CD8-positive, alpha-beta memory T cell (primary cell): ENCODE data around the gene ZSWIM8. TPM values are rescaled to one million over a fixed set of nuclear protein-coding genes. Genes with fewer than 3 reads are reported as not detected.
"Not testable (repeated sequence)": the region's sequence is repeated elsewhere in the genome, so short reads cannot be mapped to it uniquely, and the experiment has no call there.

Experiments used
- CTCF ChIA-PET: fragments of 350-600 bp; sonication (Branson Sonifier 250); formaldehyde crosslinking; loops from one replicate; lab custom pipeline; 2021; ENCODE audit warnings: antibody characterized with exemption; lab: Charles Lee
- POLR2A ChIA-PET: fragments of 350-600 bp; sonication (Branson Sonifier 250); formaldehyde crosslinking; loops from one replicate; lab custom pipeline; 2021; ENCODE audit warnings: antibody characterized with exemption; lab: Charles Lee
- DNase-seq, 5 donors: peaks; one replicate each; pipeline versions ENCODE4 v3.0.0 to v3.0.0-alpha.2; 2020 to 2022; ENCODE audit warnings: mixed read lengths in 1 of 5
- H3K27ac ChIP-seq: one replicate; pipeline ENCODE4 v1.7.0; 2013; ENCODE audit warnings: low read depth, mild to moderate bottlenecking, low read length, moderate library complexity
- H3K27me3 ChIP-seq: 2 replicates; pipeline ENCODE4 v1.7.0; 2013; ENCODE audit warnings: low read length, mild to moderate bottlenecking; ENCODE audit not compliant: insufficient read depth, poor library complexity, severe bottlenecking
- H3K36me3 ChIP-seq: 2 replicates; pipeline ENCODE4 v1.7.0; 2013; ENCODE audit warnings: mild to moderate bottlenecking, low read length, moderate library complexity; ENCODE audit not compliant: insufficient read depth
- H3K4me1 ChIP-seq: 2 replicates; pipeline ENCODE4 v1.7.0; 2013; ENCODE audit warnings: mild to moderate bottlenecking, low read length, moderate library complexity; ENCODE audit not compliant: insufficient read depth
- H3K4me3 ChIP-seq: 2 replicates; pipeline ENCODE4 v1.7.0; 2013; ENCODE audit warnings: mild to moderate bottlenecking, low read length
- H3K9me3 ChIP-seq: 2 replicates; pipeline ENCODE4 v1.7.0; 2013; ENCODE audit warnings: mild to moderate bottlenecking, low read length
- H3K27ac Mint-ChIP-seq, 8 donors: one replicate each; pipeline ENCODE4 v1.8.0; 2020 to 2021; ENCODE audit warnings: mixed read lengths in 8 of 8, mild to moderate bottlenecking in 6 of 8, inconsistent platforms in 3 of 8, moderate library complexity in 3 of 8
- H3K27me3 Mint-ChIP-seq, 2 donors: one replicate each; pipeline ENCODE4 v1.8.0; 2020 to 2021; ENCODE audit warnings: mixed read lengths in 2 of 2, mild to moderate bottlenecking in 1 of 2, moderate library complexity in 1 of 2
- H3K36me3 Mint-ChIP-seq, 3 donors: one replicate each; pipeline ENCODE4 v1.8.0; 2020 to 2021; ENCODE audit warnings: mixed read lengths in 3 of 3, inconsistent platforms in 1 of 3, mild to moderate bottlenecking in 1 of 3
- H3K4me1 Mint-ChIP-seq, 3 donors: one replicate each; pipeline ENCODE4 v1.8.0; 2020 to 2021; ENCODE audit warnings: mixed read lengths in 3 of 3, inconsistent platforms in 1 of 3, mild to moderate bottlenecking in 1 of 3
- H3K4me3 Mint-ChIP-seq, 7 donors: one replicate each; pipeline ENCODE4 v1.8.0; 2020 to 2021; ENCODE audit warnings: mixed read lengths in 7 of 7, mild to moderate bottlenecking in 6 of 7, moderate library complexity in 4 of 7, inconsistent platforms in 2 of 7
- H3K9me3 Mint-ChIP-seq, 5 donors: one replicate each; pipeline ENCODE4 v1.8.0; 2020 to 2022; ENCODE audit warnings: mixed read lengths in 5 of 5, mild to moderate bottlenecking in 3 of 5, moderate library complexity in 2 of 5, inconsistent platforms in 1 of 5
- polyA plus RNA-seq: library from polyadenylated mRNA; unstranded; fragments of 300-500 nt; fragmentation: Illumina TruSeq; gene quantifications from one replicate; pipeline ENCODE4 v1.2.3, GENCODE V29; 2021
- total RNA-seq, 2 experiments: library from RNA; stranded (reverse); gene quantifications; one replicate each; pipeline ENCODE4 v1.2.3, GENCODE V29; 2021

ZSWIM8 gene
- total and polyA plus RNA-seq, 3 experiments from 2014 or later, result 26.0 to 57.6 (median 54.3) TPM

DNA sequence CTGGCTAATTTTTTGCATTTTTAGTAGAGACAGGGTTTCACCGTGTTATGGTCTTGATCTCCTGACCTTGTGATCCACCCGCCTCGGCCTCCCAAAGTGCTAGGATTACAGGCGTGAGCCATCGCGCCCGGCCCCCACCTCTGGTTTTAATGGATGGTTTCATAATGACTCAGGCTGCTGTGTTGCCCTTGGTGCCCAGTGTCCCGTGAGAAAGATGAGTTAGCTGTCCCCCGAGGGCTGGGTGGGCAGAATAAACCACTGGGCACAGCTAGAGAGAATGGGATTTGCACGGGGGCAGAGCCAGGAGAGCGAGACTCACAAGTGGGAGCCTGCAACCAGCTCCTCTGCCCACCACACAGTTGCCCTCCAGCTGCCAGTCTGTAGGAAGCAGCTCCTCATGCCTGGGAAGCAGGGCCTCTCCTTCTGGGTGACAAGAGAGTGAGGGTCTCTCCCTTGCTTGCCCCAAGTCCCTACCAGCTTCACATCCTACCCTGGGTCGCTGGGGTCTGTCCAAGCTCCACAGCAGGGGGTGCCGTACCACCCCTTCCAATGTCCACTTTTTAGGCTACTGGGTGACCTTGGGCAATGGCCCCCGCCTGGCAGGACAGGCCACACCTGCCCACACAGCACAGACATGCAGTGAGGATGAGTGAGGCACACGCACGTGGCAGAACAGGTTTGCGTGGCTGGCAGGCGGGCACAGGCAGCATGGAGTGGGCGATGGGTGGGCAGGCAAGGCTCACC is 42.1 kb downstream of the ZSWIM8 start:
- Mint-ChIP-seq H3K36me3 (peaks cover 0 to 68% (median 3%) of the 10 kb centered on the region in 3 donors), H3K27me3 (no peaks in the 10 kb centered on the region), H3K4me1 (peaks cover 0 to under 1% (median 0%) of the 10 kb centered on the region in 3 donors), H3K4me3 (no peak overlapping the region), H3K27ac (peak overlapping the region in 1 of 8 donors; percentile 55), H3K9me3 (no peaks in the 10 kb centered on the region)
- no peaks in the 10 kb centered on the region for H3K27me3 ChIP-seq
- H3K4me3 ChIP-seq, result no peak overlapping the region
- no peaks in the 10 kb centered on the region for H3K4me1 ChIP-seq
- CTCF ChIA-PET, result interaction anchor here (1.3 to 1.8 kb wide), 2 partner anchors 52 to 113 kb away, joined by 5 to 6 read pairs; no protein-coding TSS in a partner anchor
- H3K9me3 ChIP-seq, result no peaks in the 10 kb centered on the region
- no peak for DNase-seq
- H3K27ac ChIP-seq, result no peak overlapping the region
- H3K36me3 ChIP-seq, result peaks cover 18% of the 10 kb centered on the region
- POLR2A ChIA-PET, result interaction anchor here (0.5 kb wide), 1 partner anchor 998 kb away, joined by 4 read pairs; no protein-coding TSS in a partner anchor

DNA sequence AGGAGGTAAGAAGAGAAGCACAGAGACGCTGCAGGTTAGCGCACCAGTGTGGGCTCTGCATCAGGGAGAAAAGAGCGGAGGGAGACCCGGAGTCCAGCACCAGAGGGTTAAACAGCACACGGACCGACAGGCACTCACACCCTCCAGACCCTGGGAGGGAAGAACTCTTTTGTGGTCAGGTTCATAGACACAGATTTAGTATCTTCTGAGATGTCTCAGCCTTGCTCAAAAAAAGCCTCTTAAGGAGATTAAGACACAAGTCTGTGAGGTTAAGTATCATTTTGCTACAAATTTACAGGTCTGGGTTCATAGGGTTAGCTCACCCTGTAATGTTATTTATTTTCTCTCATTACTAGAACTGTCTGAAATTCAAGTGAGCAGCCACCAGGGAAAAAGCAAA is 42.8 kb downstream of the ZSWIM8 start:
- Mint-ChIP-seq H3K4me3 (no peak overlapping the region), H3K27me3 (no peaks in the 10 kb centered on the region)
- peaks cover 17% of the 10 kb centered on the region for H3K36me3 ChIP-seq

DNA sequence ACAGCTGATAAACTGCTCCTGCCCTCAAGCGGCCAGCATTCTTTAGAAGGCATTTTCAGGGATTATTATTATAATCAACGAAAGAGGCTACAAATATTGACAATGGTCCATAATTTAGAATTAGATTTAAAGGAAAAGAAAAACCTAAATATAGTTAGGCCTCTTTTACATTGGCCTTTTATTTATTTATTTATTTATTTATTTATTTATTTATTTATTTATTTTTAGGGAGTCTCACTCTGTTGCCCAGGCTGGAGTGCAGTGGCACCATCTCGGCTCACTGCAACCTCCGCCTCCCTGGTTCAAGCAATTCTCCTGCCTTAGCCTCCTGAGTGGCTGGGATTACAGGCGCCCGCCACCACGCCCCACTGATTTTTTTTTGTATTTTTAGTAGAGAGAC is 43.7 kb downstream of the ZSWIM8 start:
- H3K27ac ChIP-seq, H3K27me3 ChIP-seq, DNase-seq, H3K9me3 Mint-ChIP-seq, CTCF ChIA-PET, H3K36me3 ChIP-seq, H3K4me1 Mint-ChIP-seq, H3K27ac Mint-ChIP-seq, POLR2A ChIA-PET, H3K27me3 Mint-ChIP-seq, H3K4me1 ChIP-seq, H3K4me3 Mint-ChIP-seq, H3K9me3 ChIP-seq, H3K4me3 ChIP-seq: not testable (repeated sequence)
- H3K36me3 Mint-ChIP-seq, result peaks cover 0 to 58% (median 2%) of the 10 kb centered on the region in 3 donors

More for the DNA sequence above, 42.8 kb downstream of the ZSWIM8 start:
- ChIA-PET POLR2A (no interaction called here), CTCF (interaction anchor here (1.8 kb wide), 1 partner anchor 112 kb away, joined by 6 read pairs; no protein-coding TSS in a partner anchor)
- DNase-seq, result no peak
- Mint-ChIP-seq H3K27ac (peak overlapping the region in 2 of 8 donors; percentile 50 to 55), H3K36me3 (peaks cover 0 to 66% (median 2%) of the 10 kb centered on the region in 3 donors), H3K4me1 (no peaks in the 10 kb centered on the region), H3K9me3 (no peaks in the 10 kb centered on the region)
- no peaks in the 10 kb centered on the region for H3K4me1 ChIP-seq
- no peak overlapping the region for H3K27ac ChIP-seq
- H3K4me3 ChIP-seq, result no peak overlapping the region
- no peaks in the 10 kb centered on the region for H3K27me3 ChIP-seq
- no peaks in the 10 kb centered on the region for H3K9me3 ChIP-seq

DNA sequence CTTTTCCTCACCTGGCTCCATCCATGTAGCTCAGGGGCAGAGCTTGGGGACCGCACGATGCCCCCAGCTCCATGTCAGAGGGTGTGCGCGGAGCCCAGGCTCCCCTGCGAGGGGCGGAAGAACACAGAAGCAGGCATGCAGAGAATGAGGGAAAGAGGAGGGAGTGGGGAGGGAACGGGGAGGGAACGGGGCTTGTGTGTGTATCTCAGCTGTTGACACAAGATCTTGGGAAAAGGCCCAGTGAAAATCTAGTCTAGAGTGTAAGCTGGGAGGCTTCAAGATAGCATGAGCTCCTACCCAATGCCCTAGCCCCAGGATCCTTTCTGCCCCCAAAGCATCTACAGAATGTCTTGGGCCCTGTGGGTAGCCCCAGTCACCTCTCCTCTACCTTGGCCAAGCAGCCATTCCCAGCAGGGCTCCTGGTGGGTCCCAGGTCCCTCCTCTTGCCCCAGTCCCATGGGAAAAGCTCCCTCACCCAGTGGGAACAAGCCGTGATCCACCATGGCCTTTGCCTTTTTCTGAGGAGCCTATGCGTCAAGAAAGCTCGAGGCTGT is 51.1 kb downstream of the ZSWIM8 start:
- no peak overlapping the region for H3K27ac ChIP-seq
- no peaks in the 10 kb centered on the region for H3K27me3 ChIP-seq
- no peak for DNase-seq
- Mint-ChIP-seq H3K27ac (peak overlapping the region in 2 of 8 donors; percentile 29 to 84), H3K4me1 (no peaks in the 10 kb centered on the region), H3K27me3 (no peaks in the 10 kb centered on the region), H3K4me3 (no peak overlapping the region), H3K36me3 (peaks cover 0 to 64% (median 16%) of the 10 kb centered on the region in 3 donors), H3K9me3 (no peaks in the 10 kb centered on the region)
- H3K4me3 ChIP-seq, result no peak overlapping the region
- ChIA-PET CTCF (interaction anchor here (6.0 kb wide), 1 partner anchor 14 kb away, joined by 27 read pairs; no protein-coding TSS in a partner anchor), POLR2A (no interaction called here)
- H3K36me3 ChIP-seq, result peaks cover 44% of the 10 kb centered on the region
- no peaks in the 10 kb centered on the region for H3K9me3 ChIP-seq
- H3K4me1 ChIP-seq, result no peaks in the 10 kb centered on the region

DNA sequence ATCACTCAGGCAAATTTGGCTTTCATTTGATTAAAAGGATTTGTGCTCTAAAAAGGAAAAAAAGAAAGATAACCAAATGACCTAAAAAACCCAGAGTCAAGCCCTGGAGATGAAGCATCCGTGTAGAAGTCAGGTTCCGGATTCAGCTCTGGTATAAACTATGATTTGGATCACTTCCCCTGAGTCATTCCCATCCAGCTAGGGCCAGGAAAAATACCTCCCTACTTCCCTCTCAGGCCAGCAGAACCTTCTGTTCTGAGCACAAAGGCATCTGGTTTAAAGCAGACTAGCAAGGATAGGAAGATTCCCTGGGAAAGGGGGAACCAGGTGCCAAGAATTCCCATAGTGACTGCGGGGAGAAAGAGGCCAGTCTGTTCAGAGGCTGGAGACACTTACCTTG is 51.7 kb downstream of the ZSWIM8 start:
- CTCF ChIA-PET, result interaction anchor here (3.9 to 6.0 kb wide), 2 partner anchors 13 to 43 kb away, joined by 19 to 27 read pairs; no protein-coding TSS in a partner anchor
- POLR2A ChIA-PET, result no interaction called here
- H3K36me3 ChIP-seq, result peaks cover 50% of the 10 kb centered on the region

DNA sequence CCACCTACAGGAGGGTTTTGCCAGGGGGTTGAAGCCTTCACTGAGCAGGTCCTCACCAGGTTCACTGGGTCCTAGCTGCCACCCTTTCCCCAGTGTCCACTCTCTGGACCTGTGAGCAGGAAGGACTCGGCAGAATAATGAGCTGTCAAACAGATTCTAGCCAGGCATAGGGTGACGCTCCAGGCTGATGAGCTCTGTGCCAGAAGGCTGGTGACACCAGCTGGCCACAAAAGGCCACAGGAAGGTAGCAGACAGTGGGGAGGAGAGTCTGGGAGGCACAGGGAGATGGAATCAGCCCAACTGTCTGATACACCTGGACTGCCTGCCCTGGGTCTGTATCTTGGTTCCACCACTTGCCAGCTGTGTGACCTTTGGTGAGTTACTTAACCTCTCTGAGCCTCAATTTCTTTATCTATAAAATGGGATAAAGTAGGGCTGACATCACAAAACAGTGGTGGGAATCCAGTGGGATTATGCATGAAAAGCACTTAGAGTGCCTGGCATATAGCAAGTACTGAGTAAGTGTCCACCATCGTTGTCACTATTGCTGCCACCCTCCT is 52.7 kb downstream of the ZSWIM8 start:
- H3K36me3 Mint-ChIP-seq, result peaks cover 0 to 78% (median 19%) of the 10 kb centered on the region in 3 donors
- H3K27ac Mint-ChIP-seq, result no peak overlapping the region
- no peaks in the 10 kb centered on the region for H3K27me3 Mint-ChIP-seq
- ChIA-PET CTCF (interaction anchor here (1.1 to 6.0 kb wide), 4 partner anchors 12 to 159 kb away, joined by 3 to 27 read pairs (median 11); no protein-coding TSS in a partner anchor), POLR2A (no interaction called here)
- Histone ChIP-seq H3K9me3 (no peaks in the 10 kb centered on the region), H3K27me3 (no peaks in the 10 kb centered on the region), H3K4me1 (no peaks in the 10 kb centered on the region), H3K4me3 (no peak overlapping the region), H3K27ac (no peak overlapping the region), H3K36me3 (peaks cover 58% of the 10 kb centered on the region)
- H3K9me3 Mint-ChIP-seq, result no peaks in the 10 kb centered on the region
- no peak for DNase-seq
- H3K4me1 Mint-ChIP-seq, result no peaks in the 10 kb centered on the region
- no peak overlapping the region for H3K4me3 Mint-ChIP-seq

More for the DNA sequence above, 51.7 kb downstream of the ZSWIM8 start:
- H3K27ac Mint-ChIP-seq, result peak overlapping the region in 3 of 8 donors; percentile 11 to 66 (median 17)
- H3K4me3 Mint-ChIP-seq, result no peak overlapping the region
- H3K4me1 ChIP-seq, result no peaks in the 10 kb centered on the region
- no peaks in the 10 kb centered on the region for H3K4me1 Mint-ChIP-seq
- no peaks in the 10 kb centered on the region for H3K27me3 Mint-ChIP-seq
- no peak overlapping the region for H3K4me3 ChIP-seq
- H3K9me3 ChIP-seq, result no peaks in the 10 kb centered on the region
- H3K27ac ChIP-seq, result no peak overlapping the region
- peaks cover 0 to 70% (median 16%) of the 10 kb centered on the region in 3 donors for H3K36me3 Mint-ChIP-seq
- H3K27me3 ChIP-seq, result no peaks in the 10 kb centered on the region
- no peaks in the 10 kb centered on the region for H3K9me3 Mint-ChIP-seq
- no peak for DNase-seq

DNA sequence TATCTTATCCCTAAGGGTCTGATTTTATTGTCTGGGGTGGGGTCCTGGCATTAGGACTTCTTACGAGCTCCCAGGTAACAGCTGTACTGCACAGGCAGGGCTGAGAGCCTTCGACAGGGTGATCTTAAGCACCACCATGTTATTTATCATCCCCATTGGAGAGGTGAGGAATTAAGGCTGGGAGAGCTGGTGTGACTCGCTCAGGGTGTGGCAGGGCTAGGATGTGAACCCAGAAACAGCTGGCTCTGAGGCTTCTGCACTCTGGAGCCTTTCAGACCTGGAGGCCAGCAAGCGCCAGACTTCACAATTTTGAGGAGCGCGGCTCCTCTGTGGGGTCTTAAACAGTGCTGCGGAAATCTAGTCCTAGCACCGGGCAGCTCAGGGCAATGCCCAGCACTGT is 53.4 kb downstream of the ZSWIM8 start:
- no peaks in the 10 kb centered on the region for H3K9me3 ChIP-seq
- no peaks in the 10 kb centered on the region for H3K4me1 ChIP-seq
- no peak overlapping the region for H3K4me3 ChIP-seq
- Mint-ChIP-seq H3K27ac (no peak overlapping the region), H3K4me3 (no peak overlapping the region), H3K4me1 (no peaks in the 10 kb centered on the region), H3K36me3 (peaks cover 0 to 85% (median 21%) of the 10 kb centered on the region in 3 donors), H3K27me3 (no peaks in the 10 kb centered on the region), H3K9me3 (no peaks in the 10 kb centered on the region)
- no peak overlapping the region for H3K27ac ChIP-seq
- ChIA-PET CTCF (interaction anchor here (1.1 to 6.0 kb wide), 4 partner anchors 11 to 159 kb away, joined by 3 to 27 read pairs (median 11); no protein-coding TSS in a partner anchor), POLR2A (interaction anchor here (0.5 kb wide), 1 partner anchor 752 kb away, joined by 6 read pairs; no protein-coding TSS in a partner anchor)
- peaks cover 58% of the 10 kb centered on the region for H3K36me3 ChIP-seq
- DNase-seq, result no peak
- H3K27me3 ChIP-seq, result no peaks in the 10 kb centered on the region
